Activated CD4-positive, alpha-beta T cell treated with anti-CD3 and anti-CD28 coated beads for 48 hours (primary cell): ENCODE measurements around the gene TAF5.
"Not testable (repeated sequence)": the region's sequence is repeated elsewhere in the genome, so short reads cannot be mapped to it uniquely, and the experiment has no call there.

Experiments
- DNase-seq: peaks from one replicate; pipeline ENCODE4 v3.0.0-alpha.2; 2020

The TAF5 gene

GRCh38 chr10:103415581-103415980 is 47.8 kb downstream of the TAF5 start:
- no peak for DNase-seq

- DNase-seq, result peak; percentile 45
Observed at GRCh38 chr10:103416436-103417147, 48.8 kb downstream of the TAF5 start.

GRCh38 chr10:103417148-103417469 is 49.3 kb downstream of the TAF5 start:
- not testable (repeated sequence) for DNase-seq

GRCh38 chr10:103417601-103418000 is 49.8 kb downstream of the TAF5 start:
- no peak for DNase-seq

- DNase-seq, result no peak
Observed at GRCh38 chr10:103419101-103419500, 51.3 kb downstream of the TAF5 start.

- DNase-seq, result no peak
Observed at GRCh38 chr10:103423748-103424147, 56.0 kb downstream of the TAF5 start.

- DNase-seq, result no peak
Observed at GRCh38 chr10:103427866-103428265, 60.1 kb downstream of the TAF5 start.

- DNase-seq, result no peak
Observed at GRCh38 chr10:103428989-103429643, 61.3 kb downstream of the TAF5 start.

- no peak for DNase-seq
Observed at GRCh38 chr10:103429647-103430046, 61.9 kb downstream of the TAF5 start.

- no peak for DNase-seq
Observed at GRCh38 chr10:103431902-103432301, 64.1 kb downstream of the TAF5 start.

- DNase-seq, result no peak
Observed at GRCh38 chr10:103433858-103434257, 66.1 kb downstream of the TAF5 start.
